BE2C (cell line): Measurements from ENCODE around the gene PROP1. TPM values are rescaled to one million over a fixed set of nuclear protein-coding genes. Genes with fewer than 3 reads are reported as not detected.
"Not testable (repeated sequence)": the region's sequence is repeated elsewhere in the genome, so short reads cannot be mapped to it uniquely, and the experiment has no call there.

Source experiments
- DNase-seq: peaks from one replicate; pipeline ENCODE4 v3.0.0-alpha.2; 2020
- H3K27me3 ChIP-seq: fragments of 250-450 bp; sonication (Bioruptor Pico); 2 replicates; pipeline ENCODE4 v1.5.1; 2020; ENCODE audit warnings: mild to moderate bottlenecking
- H3K36me3 ChIP-seq: fragments of 250-450 bp; sonication (Bioruptor Pico); 2 replicates; pipeline ENCODE4 v1.5.1; 2020; ENCODE audit warnings: mild to moderate bottlenecking
- H3K4me1 ChIP-seq: fragments of 250-450 bp; sonication (Bioruptor Pico); 2 replicates; pipeline ENCODE4 v1.5.1; 2020
- H3K4me3 ChIP-seq: 2 replicates; pipeline ENCODE4 v1.5.1; 2011; ENCODE audit warnings: low read depth, low read length
- H3K9me3 ChIP-seq: fragments of 250-450 bp; sonication (Bioruptor Pico); 2 replicates; pipeline ENCODE4 v1.5.1; 2020
- polyA plus RNA-seq: library from polyadenylated mRNA; unstranded; fragments of >200 nt; gene quantifications from one replicate; pipeline ENCODE4 v1.2.1, GENCODE V29; 2012; ENCODE audit warnings: low read depth, missing spikeins; ENCODE audit not compliant: insufficient read length, insufficient read depth
- TF ChIP-seq, protein P1 (sequence below): IDR thresholded peaks from 2 replicates; pipeline ENCODE4 v1.5.1; 2012; ENCODE audit warnings: mild to moderate bottlenecking, low read depth, low read length

Gene PROP1
- polyA plus RNA-seq, result not detected

DNA sequence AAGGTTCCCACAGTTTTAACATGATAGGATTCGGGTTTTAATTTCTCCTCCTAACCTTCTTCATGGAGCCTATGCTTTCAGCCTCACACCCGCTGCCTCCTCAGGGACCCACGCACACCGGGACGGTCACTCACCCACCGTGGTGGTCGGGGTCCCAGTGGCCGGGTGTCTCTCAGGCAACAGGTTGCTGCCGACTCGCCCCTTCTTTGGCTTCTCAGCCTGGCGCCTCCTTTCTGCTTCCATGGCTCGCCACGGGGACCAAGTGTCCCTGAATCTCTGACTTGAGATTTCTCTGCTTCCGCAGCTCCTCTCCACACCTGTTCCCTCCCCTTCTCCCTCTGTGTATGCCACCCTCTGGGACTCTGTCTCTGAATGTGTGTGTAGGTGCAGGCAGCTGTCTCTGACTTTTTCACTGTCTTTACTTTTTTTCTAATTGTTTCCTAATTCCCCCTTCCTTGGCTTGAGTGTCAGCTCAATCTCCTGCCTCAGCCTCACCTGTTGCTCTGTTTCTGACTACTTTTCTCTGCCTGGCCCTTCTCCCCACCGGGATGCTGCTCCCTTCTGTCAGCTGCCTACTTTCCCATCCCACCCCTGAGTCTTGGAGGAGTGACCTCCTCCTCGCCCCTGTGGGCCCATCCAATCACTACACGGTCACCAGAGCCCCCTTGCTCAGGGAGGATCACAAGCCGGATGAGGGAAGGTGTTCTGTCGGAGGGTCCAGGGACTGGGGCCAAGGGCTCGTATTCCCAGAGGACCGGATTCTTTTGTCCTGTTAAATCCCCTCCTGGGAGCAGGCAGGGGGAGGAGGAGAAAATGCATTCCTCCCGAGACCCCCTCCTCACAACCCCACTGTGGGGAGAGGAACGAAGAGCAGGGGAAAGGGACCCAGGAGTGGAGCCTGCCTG lies at the start of gene PROP1:
Gene PROP1 (minus strand): TSS at position 552 of the 905 bp plus-strand sequence. CDS start 309 bp downstream, at position 243.
- Histone ChIP-seq H3K27me3 (peaks cover 44% of the 10 kb centered on the region), H3K9me3 (no peaks in the 10 kb centered on the region), H3K36me3 (no peaks in the 10 kb centered on the region), H3K4me1 (no peaks in the 10 kb centered on the region), H3K4me3 (no peak within 1 kb of the TSS)
- TF ChIP-seq, protein P1, sequence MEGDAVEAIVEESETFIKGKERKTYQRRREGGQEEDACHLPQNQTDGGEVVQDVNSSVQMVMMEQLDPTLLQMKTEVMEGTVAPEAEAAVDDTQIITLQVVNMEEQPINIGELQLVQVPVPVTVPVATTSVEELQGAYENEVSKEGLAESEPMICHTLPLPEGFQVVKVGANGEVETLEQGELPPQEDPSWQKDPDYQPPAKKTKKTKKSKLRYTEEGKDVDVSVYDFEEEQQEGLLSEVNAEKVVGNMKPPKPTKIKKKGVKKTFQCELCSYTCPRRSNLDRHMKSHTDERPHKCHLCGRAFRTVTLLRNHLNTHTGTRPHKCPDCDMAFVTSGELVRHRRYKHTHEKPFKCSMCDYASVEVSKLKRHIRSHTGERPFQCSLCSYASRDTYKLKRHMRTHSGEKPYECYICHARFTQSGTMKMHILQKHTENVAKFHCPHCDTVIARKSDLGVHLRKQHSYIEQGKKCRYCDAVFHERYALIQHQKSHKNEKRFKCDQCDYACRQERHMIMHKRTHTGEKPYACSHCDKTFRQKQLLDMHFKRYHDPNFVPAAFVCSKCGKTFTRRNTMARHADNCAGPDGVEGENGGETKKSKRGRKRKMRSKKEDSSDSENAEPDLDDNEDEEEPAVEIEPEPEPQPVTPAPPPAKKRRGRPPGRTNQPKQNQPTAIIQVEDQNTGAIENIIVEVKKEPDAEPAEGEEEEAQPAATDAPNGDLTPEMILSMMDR, result no peak
- no peak for DNase-seq

DNA sequence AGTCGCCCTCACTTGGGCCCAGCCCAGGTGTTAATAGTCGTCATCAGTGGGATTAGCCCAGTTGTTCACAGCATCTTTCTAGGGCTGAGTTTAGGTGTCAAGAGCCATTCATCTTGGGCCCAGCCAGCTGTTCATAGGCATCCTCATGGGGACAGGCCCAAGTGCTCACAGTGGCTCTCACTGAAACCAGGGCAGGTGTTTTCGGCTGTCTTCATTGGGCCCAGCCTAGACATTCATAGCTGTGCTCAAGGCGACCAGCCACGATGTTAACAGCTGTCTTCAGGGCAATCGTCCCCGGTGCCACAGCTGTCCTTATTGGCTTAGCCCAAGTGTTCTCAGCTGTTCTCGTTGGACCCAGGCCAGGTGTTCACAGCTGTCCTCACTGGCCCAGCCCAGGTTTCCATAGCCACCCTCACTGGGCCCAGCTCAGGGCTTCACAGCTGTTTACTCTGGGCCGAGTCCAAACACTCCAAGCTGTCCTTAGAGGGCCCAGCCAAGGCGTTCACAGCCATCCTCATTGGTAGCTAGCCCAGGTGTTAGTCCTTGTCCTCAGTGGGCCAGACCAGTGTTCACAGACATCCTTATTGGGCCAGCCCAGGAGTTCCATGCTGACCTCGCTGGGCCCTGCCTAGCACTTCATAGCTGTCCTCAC lies 23.5 kb upstream of the PROP1 start:
- DNase-seq, H3K9me3 ChIP-seq, H3K36me3 ChIP-seq, H3K4me3 ChIP-seq, H3K4me1 ChIP-seq, H3K27me3 ChIP-seq: not testable (repeated sequence)

DNA sequence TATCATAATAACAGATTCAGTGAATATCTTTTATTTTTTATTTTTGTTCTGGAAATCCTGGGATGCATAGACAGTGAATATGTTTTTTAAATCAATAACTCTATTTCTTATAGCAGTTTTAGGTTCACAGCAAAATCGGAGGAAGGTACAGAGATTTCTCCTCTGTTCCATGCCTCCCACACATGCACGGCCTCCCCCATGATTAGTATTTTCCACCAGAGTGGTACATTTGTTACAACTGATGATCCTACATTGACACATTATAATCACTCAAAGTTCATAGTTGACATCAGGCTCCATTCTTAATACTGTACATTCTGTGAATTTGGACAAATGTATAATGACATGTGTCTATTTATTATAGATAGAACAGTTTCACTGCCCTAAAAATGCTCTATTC lies 16.7 kb upstream of the PROP1 start:
- DNase-seq, H3K9me3 ChIP-seq, H3K4me3 ChIP-seq, H3K4me1 ChIP-seq, H3K27me3 ChIP-seq, H3K36me3 ChIP-seq: not testable (repeated sequence)

DNA sequence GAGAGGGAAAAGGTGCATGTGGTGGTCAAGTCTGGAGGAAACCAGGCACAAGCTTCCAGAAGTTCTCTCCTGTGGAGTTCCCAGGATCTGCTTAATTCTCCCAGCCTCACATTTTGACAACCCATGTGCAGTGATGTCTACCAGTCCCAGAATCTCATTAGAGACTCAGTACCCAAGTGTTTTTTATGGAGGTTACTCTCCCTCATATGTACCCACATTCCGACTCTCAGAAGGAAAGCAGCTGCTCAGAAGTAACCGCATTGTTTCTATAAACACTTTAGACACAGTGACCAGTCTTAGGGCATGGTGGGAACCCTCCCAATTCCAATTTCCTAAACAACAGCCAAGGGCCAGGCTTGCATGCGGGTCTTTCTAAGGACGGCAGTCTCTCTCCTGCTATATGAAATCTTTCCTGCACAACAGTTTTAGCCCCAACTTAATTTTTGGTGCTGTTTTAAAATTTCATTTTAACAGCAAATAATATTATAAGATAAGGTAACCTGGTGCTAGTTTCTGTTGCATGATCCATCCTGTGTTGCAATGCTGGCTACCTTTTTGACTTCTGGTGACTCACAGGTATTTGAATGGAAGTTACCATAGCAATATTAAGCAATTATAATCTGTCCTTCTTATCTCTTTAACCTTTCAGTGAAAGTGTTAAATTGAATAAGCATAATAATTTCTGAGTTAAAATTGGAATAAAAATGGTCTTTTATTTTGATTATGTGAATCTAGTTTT lies 15.9 kb upstream of the PROP1 start:
- H3K36me3 ChIP-seq, H3K4me1 ChIP-seq, H3K27me3 ChIP-seq, DNase-seq, H3K4me3 ChIP-seq, H3K9me3 ChIP-seq: not testable (repeated sequence)

DNA sequence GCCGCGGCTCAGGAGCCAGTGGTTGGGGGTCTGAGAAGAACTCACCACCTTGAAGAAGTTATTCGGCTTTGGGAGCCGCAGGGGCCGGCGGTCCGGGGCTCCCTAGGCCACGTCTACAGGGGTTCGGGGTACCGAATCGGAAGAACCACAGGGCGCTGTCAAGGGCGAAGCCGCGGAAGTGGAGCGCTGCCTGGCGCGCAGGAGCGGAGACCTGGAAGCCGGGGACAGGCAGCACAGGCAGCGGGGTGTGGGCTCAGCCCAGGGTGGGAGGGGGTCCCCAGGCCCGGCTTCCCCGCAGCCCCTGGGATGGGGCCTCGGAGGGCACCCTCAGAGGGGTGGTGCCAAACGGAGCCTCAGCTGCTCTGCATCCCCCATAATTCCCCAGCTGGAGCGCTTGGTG lies 11.2 kb upstream of the PROP1 start:
- not testable (repeated sequence) for H3K27me3 ChIP-seq, H3K9me3 ChIP-seq, H3K4me3 ChIP-seq, DNase-seq, H3K4me1 ChIP-seq, H3K36me3 ChIP-seq

DNA sequence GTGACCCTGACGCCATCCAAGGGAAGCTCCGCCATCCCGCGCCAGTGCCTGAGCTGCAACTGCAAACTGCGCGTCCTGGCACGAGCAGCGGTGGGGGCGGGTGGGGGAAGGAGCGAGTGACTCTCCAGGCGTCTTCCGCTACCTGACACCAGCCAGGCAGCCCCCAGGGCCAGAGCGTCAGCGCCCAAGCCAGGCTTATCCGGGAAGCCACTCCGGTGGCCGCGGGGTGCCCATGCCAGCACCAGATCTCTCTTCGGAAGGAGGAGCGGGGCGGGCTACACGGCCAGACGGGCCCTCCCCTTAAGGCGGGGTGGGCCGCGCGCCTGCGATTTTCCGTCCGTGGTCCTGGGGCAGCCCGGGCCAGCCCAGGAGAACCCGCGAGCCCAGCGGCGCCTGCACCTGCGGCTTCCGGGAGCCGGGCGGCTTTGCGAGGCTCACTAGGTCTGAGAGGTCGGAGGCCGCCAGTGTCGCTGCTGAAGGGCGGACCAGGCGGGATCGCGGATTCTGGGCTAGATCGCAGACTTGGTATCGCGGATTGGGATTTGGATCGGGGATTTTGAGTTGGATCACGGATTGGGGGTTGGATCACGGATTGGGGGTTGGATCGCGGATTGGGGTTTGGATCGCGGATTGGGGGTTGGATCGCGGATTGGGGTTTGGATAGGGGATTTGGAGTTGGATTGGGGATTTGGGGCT lies 10.6 kb upstream of the PROP1 start:
- not testable (repeated sequence) for H3K4me3 ChIP-seq, H3K27me3 ChIP-seq, H3K36me3 ChIP-seq, DNase-seq, H3K4me1 ChIP-seq, H3K9me3 ChIP-seq

DNA sequence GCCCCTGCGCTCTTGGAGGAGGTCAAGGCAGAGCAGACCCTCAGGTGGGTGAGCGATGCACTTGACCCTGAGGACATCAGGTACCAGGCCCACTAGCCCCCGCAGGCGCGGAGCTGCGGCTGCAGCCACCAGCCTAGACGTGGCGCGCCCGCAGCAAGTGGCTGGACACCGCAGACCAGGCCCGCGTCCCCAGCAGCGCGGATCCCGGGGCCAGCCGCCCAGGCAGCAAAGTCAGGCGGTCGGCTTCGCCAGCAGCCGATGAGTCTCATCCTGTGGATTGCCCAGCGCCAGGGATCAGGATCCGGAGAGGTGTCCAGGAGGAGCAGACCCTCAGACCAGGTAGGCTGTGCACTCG lies 10.1 kb upstream of the PROP1 start:
- DNase-seq, H3K36me3 ChIP-seq, H3K27me3 ChIP-seq, H3K4me1 ChIP-seq, H3K4me3 ChIP-seq, H3K9me3 ChIP-seq: not testable (repeated sequence)

DNA sequence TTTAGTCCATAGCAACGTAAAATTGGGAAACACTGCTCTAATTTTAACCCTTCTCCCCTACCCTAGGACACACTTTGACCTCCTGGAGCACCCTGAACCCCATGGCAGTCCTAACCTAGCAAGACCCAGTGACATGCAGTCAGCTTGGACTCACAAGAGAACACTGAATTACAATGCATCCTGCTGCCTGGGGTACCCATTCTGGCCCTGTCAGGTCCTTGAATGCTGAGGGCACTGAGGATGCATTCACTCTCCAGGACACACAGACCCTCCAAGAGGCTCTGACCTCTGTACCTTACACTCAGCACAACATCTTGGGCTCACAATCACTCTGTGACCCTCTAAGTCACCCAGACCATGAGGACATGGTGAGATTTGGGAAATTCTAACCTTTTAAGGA lies 1.8 kb upstream of the PROP1 start:
- H3K4me1 ChIP-seq, result no peaks in the 10 kb centered on the region
- no peaks in the 10 kb centered on the region for H3K9me3 ChIP-seq
- no peak for DNase-seq
- no peaks in the 10 kb centered on the region for H3K36me3 ChIP-seq
- H3K4me3 ChIP-seq, result no peak overlapping the region
- peaks cover 37% of the 10 kb centered on the region for H3K27me3 ChIP-seq
- TF ChIP-seq, protein P1, result no peak

DNA sequence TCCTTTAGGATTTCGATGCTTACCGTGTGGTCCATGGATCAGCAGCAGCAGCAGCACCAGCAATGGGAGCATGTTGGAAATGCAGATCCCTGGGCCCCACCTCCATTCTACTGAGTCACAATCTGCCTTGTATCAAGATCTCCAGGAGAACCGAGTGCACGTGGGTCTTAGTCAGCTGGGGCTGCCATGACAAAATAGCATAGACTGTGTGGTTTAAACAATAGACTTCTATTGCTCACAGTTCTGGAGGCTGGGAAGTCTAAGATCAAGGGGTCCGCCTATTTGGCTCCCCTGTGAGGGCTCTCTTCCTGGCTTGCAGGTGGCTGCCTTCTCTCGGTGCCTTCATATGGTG lies 1.3 kb upstream of the PROP1 start:
- Histone ChIP-seq H3K4me3 (no peak overlapping the region), H3K9me3 (no peaks in the 10 kb centered on the region), H3K4me1 (no peaks in the 10 kb centered on the region), H3K36me3 (no peaks in the 10 kb centered on the region), H3K27me3 (peaks cover 36% of the 10 kb centered on the region)
- TF ChIP-seq, protein P1, result no peak
- no peak for DNase-seq
